OCI-LY3 (cell line): Measurements from ENCODE around the gene ALX3.

Experiments
- EZH2phosphoT487 ChIP-seq: fragments of 200-600 bp; shearing (Covaris generic); IDR thresholded peaks from 2 replicates; pipeline ENCODE4 v1.6.1; 2018; ENCODE audit warnings: antibody characterized with exemption, mixed run types, low read depth
- TF ChIP-seq, protein P1 (sequence below): fragments of 200-600, 300-600 bp; sonication (generic); IDR thresholded peaks from 2 replicates; pipeline ENCODE4 v1.5.1; 2014; ENCODE audit warnings: antibody characterized with exemption, low read length, low read depth

DNA sequence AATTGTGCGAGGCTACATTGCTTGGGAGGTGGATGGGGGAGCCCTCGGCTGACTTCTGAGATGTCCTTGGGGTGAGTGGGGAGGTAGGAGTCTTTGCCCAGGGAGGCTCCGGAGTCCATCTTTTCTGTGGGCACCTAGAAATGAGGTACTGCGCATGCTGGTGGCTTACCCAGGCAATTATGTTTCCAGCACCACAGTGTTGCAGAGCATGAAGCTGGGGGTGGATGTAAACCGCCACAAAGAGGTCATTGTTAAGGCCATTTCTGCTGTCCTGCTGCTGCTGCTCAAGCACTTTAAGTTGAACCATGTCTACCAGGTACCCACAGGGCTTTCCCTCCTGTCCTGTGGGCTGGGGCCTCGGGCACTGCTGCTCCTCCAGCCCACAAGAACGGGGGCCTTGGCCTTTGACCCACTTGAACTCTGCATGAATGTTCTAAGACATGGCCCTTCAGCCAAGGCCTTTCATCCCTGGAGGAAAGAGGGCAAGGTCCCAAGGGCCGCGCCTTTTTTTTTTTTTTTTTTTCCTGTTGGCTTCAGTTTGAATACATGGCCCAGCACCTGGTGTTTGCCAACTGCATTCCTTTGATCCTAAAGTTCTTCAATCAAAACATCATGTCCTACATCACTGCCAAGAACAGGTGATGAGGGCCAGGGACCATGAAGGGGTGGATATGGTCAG is 21.4 kb downstream of the ALX3 start:
- TF ChIP-seq, protein P1, sequence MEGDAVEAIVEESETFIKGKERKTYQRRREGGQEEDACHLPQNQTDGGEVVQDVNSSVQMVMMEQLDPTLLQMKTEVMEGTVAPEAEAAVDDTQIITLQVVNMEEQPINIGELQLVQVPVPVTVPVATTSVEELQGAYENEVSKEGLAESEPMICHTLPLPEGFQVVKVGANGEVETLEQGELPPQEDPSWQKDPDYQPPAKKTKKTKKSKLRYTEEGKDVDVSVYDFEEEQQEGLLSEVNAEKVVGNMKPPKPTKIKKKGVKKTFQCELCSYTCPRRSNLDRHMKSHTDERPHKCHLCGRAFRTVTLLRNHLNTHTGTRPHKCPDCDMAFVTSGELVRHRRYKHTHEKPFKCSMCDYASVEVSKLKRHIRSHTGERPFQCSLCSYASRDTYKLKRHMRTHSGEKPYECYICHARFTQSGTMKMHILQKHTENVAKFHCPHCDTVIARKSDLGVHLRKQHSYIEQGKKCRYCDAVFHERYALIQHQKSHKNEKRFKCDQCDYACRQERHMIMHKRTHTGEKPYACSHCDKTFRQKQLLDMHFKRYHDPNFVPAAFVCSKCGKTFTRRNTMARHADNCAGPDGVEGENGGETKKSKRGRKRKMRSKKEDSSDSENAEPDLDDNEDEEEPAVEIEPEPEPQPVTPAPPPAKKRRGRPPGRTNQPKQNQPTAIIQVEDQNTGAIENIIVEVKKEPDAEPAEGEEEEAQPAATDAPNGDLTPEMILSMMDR: no peak
- no peak for TF ChIP-seq EZH2phosphoT487
